DMS53 treated with DMSO at 0.1 percent for 48 hours (cell line): ENCODE results near the gene TTR.

ENCODE experiments used
- DNase-seq: peaks from one replicate; lab custom pipeline; 2025; ENCODE audit not compliant: unreplicated experiment; lab: John Stamatoyannopoulos, UW

The TTR gene

GRCh38 chr18:31578126-31578525 lies 13.6 kb upstream of the TTR start:
- no peak for DNase-seq

- no peak for DNase-seq
Measured at GRCh38 chr18:31579375-31579774, 12.3 kb upstream of the TTR start.

- DNase-seq: no peak
Measured at GRCh38 chr18:31581498-31582197, 10.0 kb upstream of the TTR start.

- DNase-seq: no peak
Measured at GRCh38 chr18:31583185-31583854, 8.4 kb upstream of the TTR start.

- no peak for DNase-seq
Measured at GRCh38 chr18:31585991-31586390, 5.7 kb upstream of the TTR start.

- no peak for DNase-seq
Measured at GRCh38 chr18:31586616-31587015, 5.1 kb upstream of the TTR start.

- DNase-seq: no peak
Measured at GRCh38 chr18:31587529-31587928, 4.1 kb upstream of the TTR start.

- no peak for DNase-seq
Measured at GRCh38 chr18:31590570-31590969, 1.1 kb upstream of the TTR start.

- no peak for DNase-seq
Measured at GRCh38 chr18:31591113-31591512, 564 bp upstream of the TTR start.

- DNase-seq: no peak
Measured at GRCh38 chr18:31592506-31593157, 955 bp downstream of the TTR start.

GRCh38 chr18:31595121-31595771 lies 3.6 kb downstream of the TTR start:
- DNase-seq: no peak

- peak; percentile 21 for DNase-seq
Measured at GRCh38 chr18:31596081-31596872, 4.6 kb downstream of the TTR start.

- DNase-seq: no peak
Measured at GRCh38 chr18:31598021-31598805, 6.5 kb downstream of the TTR start.

- DNase-seq: no peak
Measured at GRCh38 chr18:31603315-31603714, 11.6 kb downstream of the TTR start.

GRCh38 chr18:31606265-31606664 lies 14.6 kb downstream of the TTR start:
- DNase-seq: no peak

- no peak for DNase-seq
Measured at GRCh38 chr18:31607384-31607783, 15.7 kb downstream of the TTR start.

GRCh38 chr18:31609886-31610285 lies 18.2 kb downstream of the TTR start:
- no peak for DNase-seq

GRCh38 chr18:31610286-31611205 lies 18.9 kb downstream of the TTR start:
- DNase-seq: peak; percentile 30

- no peak for DNase-seq
Measured at GRCh38 chr18:31611511-31611910, 19.8 kb downstream of the TTR start.
